HCT116 (cell line): ENCODE results near the gene CARD18. TPM values are rescaled to one million over a fixed set of nuclear protein-coding genes. Genes with fewer than 3 reads are reported as not detected.

Experiments used
- ATAC-seq: fragments of 200-7000 bp; cut with Tn5 transposase; 2 replicates; pipeline ENCODE4 v1.9.1; 2020; ENCODE audit warnings: mild to moderate bottlenecking, moderate library complexity
- BruUV-seq: library from RNA; stranded (reverse); fragments of 400-500 nt; replicated peaks from 2 replicates; lab custom pipeline; 2021; lab: Mats Ljungman, UMichigan
- CTCF ChIA-PET: fragments of 300-600 bp; sonication (Branson Sonifier 250); formaldehyde crosslinking; loops from one replicate; lab custom pipeline; 2021; ENCODE audit warnings: antibody characterized with exemption; lab: Charles Lee
- POLR2A ChIA-PET: fragments of 300-600, 350-600 bp; sonication (Branson Sonifier 250); formaldehyde crosslinking; loops from one replicate; lab custom pipeline; 2021; ENCODE audit warnings: antibody characterized with exemption; lab: Charles Lee
- RAD21 ChIA-PET, 2 experiments: fragments of 300-600 bp; sonication (Branson Sonifier 250); formaldehyde crosslinking; loops; one replicate each; lab custom pipeline; 2023; ENCODE audit warnings: low total read pairs in 2 of 2; ENCODE audit not compliant: uncharacterized antibody in 2 of 2, unreplicated experiment in 2 of 2, low non-redundant PET in 1 of 2; lab: Charles Lee
- DNase-seq: peaks from one replicate; pipeline ENCODE4 v3.0.0-alpha.2; 2010; ENCODE audit warnings: low read depth, low spot score
- H2AFZ ChIP-seq: fragments of 200-600 bp; shearing (Covaris generic), sonication (generic); 2 replicates; pipeline ENCODE4 v1.6.1; 2017; ENCODE audit warnings: low read depth, mixed run types, mixed read lengths, antibody characterized with exemption, low read length; ENCODE audit not compliant: poor library complexity, severe bottlenecking
- H3K27ac ChIP-seq: 2 replicates; pipeline ENCODE4 v1.5.1; 2012; ENCODE audit warnings: low read depth, low read length
- H3K27me3 ChIP-seq: fragments of 200-600 bp; sonication (generic); 2 replicates; pipeline ENCODE4 v1.6.1; 2016; ENCODE audit warnings: mixed run types, low read length, mixed read lengths; ENCODE audit not compliant: insufficient read depth
- H3K36me3 ChIP-seq, 2 experiments: fragments of 200-500 bp in 1 of 2; fragments of 200-600 bp in 1 of 2; sonication (Bioruptor generic) in 1 of 2; sonication (generic) in 1 of 2; 2 replicates each; pipeline versions ENCODE4 v1.5.1 to v1.6.1; 2014 to 2016; ENCODE audit warnings: low read length in 2 of 2, inconsistent platforms in 1 of 2, mixed read lengths in 1 of 2, mixed run types in 1 of 2; ENCODE audit not compliant: insufficient read depth in 2 of 2, control insufficient read depth in 1 of 2
- H3K4me1 ChIP-seq, 2 experiments: fragments of 200-600 bp in 1 of 2; sonication (generic) in 1 of 2; 2 replicates each; pipeline versions ENCODE4 v1.5.1 to v1.6.1; 2012 to 2017; ENCODE audit warnings: low read length in 2 of 2, inconsistent platforms in 1 of 2, mild to moderate bottlenecking in 1 of 2, mixed read lengths in 1 of 2, mixed run types in 1 of 2, moderate library complexity in 1 of 2; ENCODE audit not compliant: insufficient read depth in 2 of 2, control insufficient read depth in 1 of 2
- H3K4me2 ChIP-seq: fragments of 200-600 bp; sonication (generic); 2 replicates; pipeline ENCODE4 v1.6.1; 2017; ENCODE audit warnings: mixed run types, low read length, mixed read lengths
- H3K4me3 ChIP-seq, 2 experiments: fragments of 200-600 bp in 1 of 2; sonication (generic) in 1 of 2; replicated peaks in 1 of 2; 2 replicates each; pipeline ENCODE4 v1.5.1; 2011 to 2016; ENCODE audit warnings: low read length in 2 of 2, control low read depth in 1 of 2, low read depth in 1 of 2, mild to moderate bottlenecking in 1 of 2, mixed read lengths in 1 of 2, mixed run types in 1 of 2
- H3K79me2 ChIP-seq: fragments of 200-600 bp; sonication (generic); 2 replicates; pipeline ENCODE4 v1.6.1; 2017; ENCODE audit warnings: mild to moderate bottlenecking, mixed run types, low read length, moderate library complexity, mixed read lengths; ENCODE audit not compliant: insufficient read depth
- H3K9ac ChIP-seq: fragments of 200-600 bp; sonication (generic); 2 replicates; pipeline ENCODE4 v1.6.1; 2016; ENCODE audit warnings: low read length, mixed read lengths
- H3K9me2 ChIP-seq: fragments of 200-600 bp; sonication (generic), shearing (Covaris generic); 2 replicates; pipeline ENCODE4 v1.6.1; 2017; ENCODE audit warnings: mixed run types, mild to moderate bottlenecking, moderate library complexity; ENCODE audit not compliant: insufficient read depth
- H3K9me3 ChIP-seq, 2 experiments: fragments of 200-500 bp in 1 of 2; fragments of 200-600 bp in 1 of 2; sonication (Bioruptor generic) in 1 of 2; sonication (generic) in 1 of 2; 2 replicates each; pipeline ENCODE4 v1.6.1; 2014 to 2017; ENCODE audit warnings: low read length in 2 of 2, mixed read lengths in 2 of 2, inconsistent platforms in 1 of 2, low read depth in 1 of 2, mild to moderate bottlenecking in 1 of 2, mixed run types in 1 of 2, moderate library complexity in 1 of 2; ENCODE audit not compliant: control insufficient read depth in 1 of 2, insufficient read depth in 1 of 2
- H4K20me1 ChIP-seq: fragments of 200-600 bp; sonication (generic), shearing (Covaris generic); 2 replicates; pipeline ENCODE4 v1.6.1; 2017; ENCODE audit warnings: mixed run types, mild to moderate bottlenecking, moderate library complexity; ENCODE audit not compliant: insufficient read depth
- CBX3 ChIP-seq: IDR thresholded peaks from 2 replicates; pipeline ENCODE4 v1.6.1; 2012; ENCODE audit warnings: low read depth
- CEBPB ChIP-seq: IDR thresholded peaks from 2 replicates; pipeline ENCODE4 v1.6.1; 2012; ENCODE audit warnings: low read depth
- ELF1 ChIP-seq: IDR thresholded peaks from 2 replicates; pipeline ENCODE4 v1.6.1; 2012; ENCODE audit warnings: low read depth, borderline replicate concordance
- FOSL1 ChIP-seq: IDR thresholded peaks from 2 replicates; pipeline ENCODE4 v1.6.1; 2012; ENCODE audit warnings: low read depth
- JUND ChIP-seq: IDR thresholded peaks from 2 replicates; pipeline ENCODE4 v1.6.1; 2012
- POLR2AphosphoS5 ChIP-seq: IDR thresholded peaks from 2 replicates; pipeline ENCODE4 v1.6.1; 2011; ENCODE audit warnings: mild to moderate bottlenecking, low read depth, low read length, moderate library complexity
- RAD21 ChIP-seq: IDR thresholded peaks from 2 replicates; pipeline ENCODE4 v1.6.1; 2012; ENCODE audit warnings: low read depth, mild to moderate bottlenecking
- SIN3A ChIP-seq: IDR thresholded peaks from 2 replicates; pipeline ENCODE4 v1.6.1; 2012; ENCODE audit warnings: low read depth
- intact Hi-C: fragments of 100-400 bp; cut with micrococcal nuclease; formaldehyde crosslinking; loops from 2 replicates; pipeline ENCODE4 v1.10.0; 2022
- total RNA-seq: library from RNA; stranded (reverse); gene quantifications from one replicate; pipeline ENCODE4 v1.2.1, GENCODE V29; 2021; ENCODE audit not compliant: unreplicated experiment
- TF ChIP-seq, protein P1 (sequence below): IDR thresholded peaks from 2 replicates; pipeline ENCODE4 v1.6.1; 2012
- TF ChIP-seq, protein P2 (sequence below): IDR thresholded peaks from 2 replicates; pipeline ENCODE4 v1.6.1; 2012; ENCODE audit warnings: low read depth
- TF ChIP-seq, protein P3 (sequence below), 3 experiments: fragments of 200-600 bp in 1 of 3; sonication (generic) in 1 of 3; IDR thresholded peaks in 2 of 3; conservative IDR thresholded peaks in 1 of 3; 2 replicates each; pipeline ENCODE4 v1.5.1; 2012 to 2017; ENCODE audit warnings: low read depth in 2 of 3, low read length in 2 of 3, antibody characterized with exemption in 1 of 3, borderline replicate concordance in 1 of 3, control low read depth in 1 of 3, mild to moderate bottlenecking in 1 of 3, mixed read lengths in 1 of 3, mixed run types in 1 of 3, moderate library complexity in 1 of 3; ENCODE audit not compliant: insufficient read depth in 1 of 3
- TF ChIP-seq, protein P4 (sequence below): IDR thresholded peaks from 2 replicates; pipeline ENCODE4 v1.6.1; 2012
- TF ChIP-seq, protein P5 (sequence below): IDR thresholded peaks from 2 replicates; pipeline ENCODE4 v1.6.1; 2011; ENCODE audit warnings: mild to moderate bottlenecking, low read length, moderate library complexity; ENCODE audit not compliant: insufficient replicate concordance; ENCODE audit errors: extremely low read depth

The CARD18 gene
- total RNA-seq, 1 experiment from 2014 or later, result not detected

DNA sequence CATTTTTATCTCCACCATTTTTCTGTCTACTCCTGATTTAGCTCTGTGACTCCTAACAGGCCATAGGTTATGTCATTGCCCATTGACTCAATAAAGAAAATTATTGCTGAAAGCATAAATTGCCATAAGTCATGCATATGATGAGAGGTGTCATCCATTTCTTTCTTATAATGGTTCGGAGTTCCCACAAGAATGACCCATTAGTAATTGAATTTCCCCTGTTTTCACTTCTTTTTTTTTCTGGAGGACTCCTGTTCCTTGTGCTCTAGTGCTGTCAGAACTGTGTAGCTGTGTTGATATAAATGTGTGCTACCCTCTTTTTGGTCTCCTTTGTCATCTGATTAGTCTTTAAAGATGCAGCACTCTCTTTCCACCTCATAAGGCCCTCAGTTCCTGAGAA is 22.9 kb upstream of the CARD18 start:
- ATAC-seq (no peak), DNase-seq (no peak)
- ChIA-PET RAD21 (no interaction called here), POLR2A (no interaction called here), CTCF (no interaction called here)
- no peak overlapping the region for H3K4me2 ChIP-seq
- no peaks in the 10 kb centered on the region for H3K9me2 ChIP-seq
- no peaks in the 10 kb centered on the region for H3K79me2 ChIP-seq
- TF ChIP-seq RAD21 (no peak), ELF1 (no peak), CBX3 (no peak), JUND (no peak), SIN3A (no peak), FOSL1 (no peak), POLR2AphosphoS5 (no peak), CEBPB (no peak)
- TF ChIP-seq, protein P1, sequence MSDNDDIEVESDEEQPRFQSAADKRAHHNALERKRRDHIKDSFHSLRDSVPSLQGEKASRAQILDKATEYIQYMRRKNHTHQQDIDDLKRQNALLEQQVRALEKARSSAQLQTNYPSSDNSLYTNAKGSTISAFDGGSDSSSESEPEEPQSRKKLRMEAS, result no peak
- TF ChIP-seq, protein P2, sequence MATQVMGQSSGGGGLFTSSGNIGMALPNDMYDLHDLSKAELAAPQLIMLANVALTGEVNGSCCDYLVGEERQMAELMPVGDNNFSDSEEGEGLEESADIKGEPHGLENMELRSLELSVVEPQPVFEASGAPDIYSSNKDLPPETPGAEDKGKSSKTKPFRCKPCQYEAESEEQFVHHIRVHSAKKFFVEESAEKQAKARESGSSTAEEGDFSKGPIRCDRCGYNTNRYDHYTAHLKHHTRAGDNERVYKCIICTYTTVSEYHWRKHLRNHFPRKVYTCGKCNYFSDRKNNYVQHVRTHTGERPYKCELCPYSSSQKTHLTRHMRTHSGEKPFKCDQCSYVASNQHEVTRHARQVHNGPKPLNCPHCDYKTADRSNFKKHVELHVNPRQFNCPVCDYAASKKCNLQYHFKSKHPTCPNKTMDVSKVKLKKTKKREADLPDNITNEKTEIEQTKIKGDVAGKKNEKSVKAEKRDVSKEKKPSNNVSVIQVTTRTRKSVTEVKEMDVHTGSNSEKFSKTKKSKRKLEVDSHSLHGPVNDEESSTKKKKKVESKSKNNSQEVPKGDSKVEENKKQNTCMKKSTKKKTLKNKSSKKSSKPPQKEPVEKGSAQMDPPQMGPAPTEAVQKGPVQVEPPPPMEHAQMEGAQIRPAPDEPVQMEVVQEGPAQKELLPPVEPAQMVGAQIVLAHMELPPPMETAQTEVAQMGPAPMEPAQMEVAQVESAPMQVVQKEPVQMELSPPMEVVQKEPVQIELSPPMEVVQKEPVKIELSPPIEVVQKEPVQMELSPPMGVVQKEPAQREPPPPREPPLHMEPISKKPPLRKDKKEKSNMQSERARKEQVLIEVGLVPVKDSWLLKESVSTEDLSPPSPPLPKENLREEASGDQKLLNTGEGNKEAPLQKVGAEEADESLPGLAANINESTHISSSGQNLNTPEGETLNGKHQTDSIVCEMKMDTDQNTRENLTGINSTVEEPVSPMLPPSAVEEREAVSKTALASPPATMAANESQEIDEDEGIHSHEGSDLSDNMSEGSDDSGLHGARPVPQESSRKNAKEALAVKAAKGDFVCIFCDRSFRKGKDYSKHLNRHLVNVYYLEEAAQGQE, result no peak
- TF ChIP-seq, protein P3, sequence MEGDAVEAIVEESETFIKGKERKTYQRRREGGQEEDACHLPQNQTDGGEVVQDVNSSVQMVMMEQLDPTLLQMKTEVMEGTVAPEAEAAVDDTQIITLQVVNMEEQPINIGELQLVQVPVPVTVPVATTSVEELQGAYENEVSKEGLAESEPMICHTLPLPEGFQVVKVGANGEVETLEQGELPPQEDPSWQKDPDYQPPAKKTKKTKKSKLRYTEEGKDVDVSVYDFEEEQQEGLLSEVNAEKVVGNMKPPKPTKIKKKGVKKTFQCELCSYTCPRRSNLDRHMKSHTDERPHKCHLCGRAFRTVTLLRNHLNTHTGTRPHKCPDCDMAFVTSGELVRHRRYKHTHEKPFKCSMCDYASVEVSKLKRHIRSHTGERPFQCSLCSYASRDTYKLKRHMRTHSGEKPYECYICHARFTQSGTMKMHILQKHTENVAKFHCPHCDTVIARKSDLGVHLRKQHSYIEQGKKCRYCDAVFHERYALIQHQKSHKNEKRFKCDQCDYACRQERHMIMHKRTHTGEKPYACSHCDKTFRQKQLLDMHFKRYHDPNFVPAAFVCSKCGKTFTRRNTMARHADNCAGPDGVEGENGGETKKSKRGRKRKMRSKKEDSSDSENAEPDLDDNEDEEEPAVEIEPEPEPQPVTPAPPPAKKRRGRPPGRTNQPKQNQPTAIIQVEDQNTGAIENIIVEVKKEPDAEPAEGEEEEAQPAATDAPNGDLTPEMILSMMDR (IDR thresholded peaks at IDR 0.05 in 2 of 3, conservative IDR thresholded peaks at IDR 0.05 in 1 of 3; ENCODE audit: borderline replicate concordance in 1 of 3, insufficient read depth in 1 of 3, low read depth in 2 of 3, low read length in 2 of 3), result no peak
- TF ChIP-seq, protein P4, sequence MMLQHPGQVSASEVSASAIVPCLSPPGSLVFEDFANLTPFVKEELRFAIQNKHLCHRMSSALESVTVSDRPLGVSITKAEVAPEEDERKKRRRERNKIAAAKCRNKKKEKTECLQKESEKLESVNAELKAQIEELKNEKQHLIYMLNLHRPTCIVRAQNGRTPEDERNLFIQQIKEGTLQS, result no peak
- TF ChIP-seq, protein P5, sequence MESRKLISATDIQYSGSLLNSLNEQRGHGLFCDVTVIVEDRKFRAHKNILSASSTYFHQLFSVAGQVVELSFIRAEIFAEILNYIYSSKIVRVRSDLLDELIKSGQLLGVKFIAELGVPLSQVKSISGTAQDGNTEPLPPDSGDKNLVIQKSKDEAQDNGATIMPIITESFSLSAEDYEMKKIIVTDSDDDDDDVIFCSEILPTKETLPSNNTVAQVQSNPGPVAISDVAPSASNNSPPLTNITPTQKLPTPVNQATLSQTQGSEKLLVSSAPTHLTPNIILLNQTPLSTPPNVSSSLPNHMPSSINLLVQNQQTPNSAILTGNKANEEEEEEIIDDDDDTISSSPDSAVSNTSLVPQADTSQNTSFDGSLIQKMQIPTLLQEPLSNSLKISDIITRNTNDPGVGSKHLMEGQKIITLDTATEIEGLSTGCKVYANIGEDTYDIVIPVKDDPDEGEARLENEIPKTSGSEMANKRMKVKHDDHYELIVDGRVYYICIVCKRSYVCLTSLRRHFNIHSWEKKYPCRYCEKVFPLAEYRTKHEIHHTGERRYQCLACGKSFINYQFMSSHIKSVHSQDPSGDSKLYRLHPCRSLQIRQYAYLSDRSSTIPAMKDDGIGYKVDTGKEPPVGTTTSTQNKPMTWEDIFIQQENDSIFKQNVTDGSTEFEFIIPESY, result no peak
- no TSS peak for BruUV-seq
- no peaks in the 10 kb centered on the region for H4K20me1 ChIP-seq
- no peaks in the 10 kb centered on the region for H3K36me3 ChIP-seq
- no peak overlapping the region for H3K4me3 ChIP-seq
- intact Hi-C loops, result loop anchor here (1.0 kb wide), 1 partner anchor 22 kb away; no protein-coding TSS in a partner anchor
- H3K4me1 ChIP-seq, result no peaks in the 10 kb centered on the region
- no peak overlapping the region for H3K9ac ChIP-seq
- no peaks in the 10 kb centered on the region for H3K9me3 ChIP-seq
- no peak overlapping the region for H2AFZ ChIP-seq
- H3K27ac ChIP-seq, result no peak overlapping the region
- no peaks in the 10 kb centered on the region for H3K27me3 ChIP-seq
